Neutrophil (primary cell): ENCODE results near the gene ANKS6.

Source experiments
- H3K27ac ChIP-seq: fragments of 200-600 bp; sonication (generic); 2 replicates; pipeline ENCODE4 v1.5.1; 2016; ENCODE audit warnings: mild to moderate bottlenecking, moderate library complexity
- H3K27me3 ChIP-seq: fragments of 200-600 bp; sonication (generic); 2 replicates; pipeline ENCODE4 v1.6.0; 2016; ENCODE audit warnings: mild to moderate bottlenecking
- H3K36me3 ChIP-seq: fragments of 200-600 bp; sonication (generic); 2 replicates; pipeline ENCODE4 v1.5.1; 2017
- H3K4me1 ChIP-seq, 2 experiments: fragments of 200-600 bp in 1 of 2; sonication (generic) in 1 of 2; 1 replicate in 1 of 2; 2 replicates in 1 of 2; pipeline versions ENCODE4 v1.5.1 to v1.6.1; 2013 to 2016; ENCODE audit warnings: low read depth in 1 of 2, low read length in 1 of 2, mild to moderate bottlenecking in 1 of 2, moderate library complexity in 1 of 2; ENCODE audit not compliant: control insufficient read depth in 1 of 2, insufficient read depth in 1 of 2
- H3K4me3 ChIP-seq, 2 experiments: fragments of 200-600 bp in 1 of 2; sonication (generic) in 1 of 2; 1 replicate in 1 of 2; 2 replicates in 1 of 2; pipeline ENCODE4 v1.5.1; 2013 to 2016; ENCODE audit warnings: low read depth in 1 of 2, low read length in 1 of 2, mild to moderate bottlenecking in 1 of 2, moderate library complexity in 1 of 2
- H3K9me3 ChIP-seq: fragments of 200-600 bp; sonication (generic); 2 replicates; pipeline ENCODE4 v1.5.1; 2016
- TF ChIP-seq, protein P1 (sequence below): fragments of 200-600 bp; sonication (generic); IDR thresholded peaks from 2 replicates; pipeline ENCODE4 v1.5.1; 2016; ENCODE audit warnings: antibody characterized with exemption

ANKS6 gene

DNA sequence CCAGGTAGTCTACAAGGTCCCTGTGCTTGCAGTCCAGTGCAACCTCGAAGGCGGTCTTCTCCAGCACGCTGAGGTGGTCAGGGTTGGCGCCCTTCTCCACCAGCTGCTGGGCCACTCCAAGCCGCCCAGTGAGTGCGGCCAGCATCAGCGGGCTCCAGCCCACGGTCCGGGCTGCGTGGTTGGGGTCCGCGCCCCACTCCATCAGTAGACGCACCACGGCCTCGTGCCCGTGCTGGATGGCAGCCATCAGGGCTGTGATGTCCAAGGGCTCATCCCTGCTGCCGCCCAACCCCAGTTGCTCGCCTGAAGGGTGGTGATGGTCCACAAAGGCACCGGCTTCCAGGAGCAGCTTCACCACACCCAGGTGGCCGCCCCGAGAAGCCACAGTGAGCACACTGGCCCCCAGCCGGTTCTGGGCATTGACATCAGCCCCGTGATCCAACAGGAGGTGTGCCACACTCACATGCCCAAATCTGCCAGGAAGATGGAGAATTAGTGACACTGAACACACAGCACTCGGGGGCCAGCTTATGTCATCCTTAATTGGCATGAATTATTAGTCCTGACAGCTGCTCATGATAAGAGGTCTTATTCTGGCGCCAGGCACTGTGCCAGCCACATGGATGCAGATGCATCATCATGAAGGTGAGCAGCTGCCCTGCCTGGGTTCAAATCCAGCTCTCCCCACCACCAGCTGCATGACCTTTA, 6.1 kb downstream of the ANKS6 start:
- Histone ChIP-seq H3K4me3 (no peak overlapping the region), H3K27me3 (peaks cover 42% of the 10 kb centered on the region), H3K36me3 (no peaks in the 10 kb centered on the region), H3K27ac (no peak overlapping the region), H3K9me3 (no peaks in the 10 kb centered on the region), H3K4me1 (peaks cover under 1 to 5% of the 10 kb centered on the region in 2 experiments)
- TF ChIP-seq, protein P1, sequence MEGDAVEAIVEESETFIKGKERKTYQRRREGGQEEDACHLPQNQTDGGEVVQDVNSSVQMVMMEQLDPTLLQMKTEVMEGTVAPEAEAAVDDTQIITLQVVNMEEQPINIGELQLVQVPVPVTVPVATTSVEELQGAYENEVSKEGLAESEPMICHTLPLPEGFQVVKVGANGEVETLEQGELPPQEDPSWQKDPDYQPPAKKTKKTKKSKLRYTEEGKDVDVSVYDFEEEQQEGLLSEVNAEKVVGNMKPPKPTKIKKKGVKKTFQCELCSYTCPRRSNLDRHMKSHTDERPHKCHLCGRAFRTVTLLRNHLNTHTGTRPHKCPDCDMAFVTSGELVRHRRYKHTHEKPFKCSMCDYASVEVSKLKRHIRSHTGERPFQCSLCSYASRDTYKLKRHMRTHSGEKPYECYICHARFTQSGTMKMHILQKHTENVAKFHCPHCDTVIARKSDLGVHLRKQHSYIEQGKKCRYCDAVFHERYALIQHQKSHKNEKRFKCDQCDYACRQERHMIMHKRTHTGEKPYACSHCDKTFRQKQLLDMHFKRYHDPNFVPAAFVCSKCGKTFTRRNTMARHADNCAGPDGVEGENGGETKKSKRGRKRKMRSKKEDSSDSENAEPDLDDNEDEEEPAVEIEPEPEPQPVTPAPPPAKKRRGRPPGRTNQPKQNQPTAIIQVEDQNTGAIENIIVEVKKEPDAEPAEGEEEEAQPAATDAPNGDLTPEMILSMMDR = no peak

DNA sequence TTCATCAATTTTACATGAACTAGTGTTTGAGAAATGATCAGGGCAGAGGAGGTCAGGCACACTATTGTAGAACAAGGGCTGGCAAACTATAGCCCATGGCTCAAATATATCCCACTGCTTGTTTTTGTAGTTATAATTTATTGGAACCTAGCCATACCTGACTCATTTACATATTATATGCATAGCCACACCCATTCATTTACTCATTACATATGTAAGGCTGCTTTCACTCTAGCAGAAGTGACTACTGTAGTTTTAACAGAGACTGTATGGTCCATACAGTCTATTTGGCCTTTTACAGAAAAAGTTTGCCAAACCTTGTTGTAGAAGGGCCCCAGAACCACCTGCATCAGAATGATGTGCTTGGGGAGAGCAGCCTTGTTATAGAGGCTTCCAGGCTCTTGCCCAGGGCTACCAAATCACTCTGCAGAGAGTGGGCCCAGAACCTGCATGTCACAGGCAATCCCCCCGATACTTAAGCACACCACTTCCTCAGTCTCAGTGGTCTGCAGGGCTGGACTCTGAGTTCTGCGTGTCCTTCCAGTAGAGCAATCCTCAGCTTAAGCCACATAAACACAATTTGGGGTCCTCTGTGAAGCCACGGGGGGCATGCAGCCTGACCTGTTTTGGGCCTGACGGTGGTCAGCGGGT, 6.7 kb downstream of the ANKS6 start:
- peaks cover 35% of the 10 kb centered on the region for H3K27me3 ChIP-seq
- H3K36me3 ChIP-seq = no peaks in the 10 kb centered on the region
- H3K9me3 ChIP-seq = no peaks in the 10 kb centered on the region
- no peak overlapping the region for H3K27ac ChIP-seq
- H3K4me3 ChIP-seq = no peak overlapping the region
- TF ChIP-seq, protein P1 = no peak
- H3K4me1 ChIP-seq = peaks cover 0 to 5% of the 10 kb centered on the region in 2 experiments

DNA sequence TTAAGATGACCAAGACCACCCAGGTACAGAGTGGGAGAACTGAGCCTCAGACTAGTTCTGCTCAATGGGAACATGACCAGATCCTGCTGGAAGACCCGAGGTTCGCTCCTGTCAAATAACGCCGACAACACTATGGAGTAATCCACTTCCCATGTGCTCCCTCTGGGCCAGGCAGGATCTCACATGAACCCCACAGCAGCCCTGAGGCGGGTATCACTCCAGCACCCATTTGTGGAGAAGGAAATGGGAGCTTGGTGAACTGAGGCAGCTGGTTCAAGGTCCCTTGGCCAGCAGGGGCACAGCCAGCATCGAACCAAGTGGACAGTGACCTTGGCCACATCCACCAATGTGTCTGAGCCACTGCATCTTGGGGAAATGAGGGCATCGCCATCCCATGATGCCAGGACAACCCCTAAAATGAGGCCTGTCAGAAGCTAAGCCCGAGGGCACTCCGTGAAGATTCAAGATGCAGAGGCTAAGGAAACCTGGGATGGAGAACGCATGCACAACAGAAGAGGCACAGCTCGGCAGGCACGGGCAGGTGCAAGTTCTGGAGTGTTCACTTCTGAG, 8.5 kb downstream of the ANKS6 start:
- Histone ChIP-seq H3K4me1 (peaks cover 0 to 5% of the 10 kb centered on the region in 2 experiments), H3K4me3 (no peak overlapping the region), H3K27ac (no peak overlapping the region), H3K27me3 (peaks cover 18% of the 10 kb centered on the region), H3K9me3 (no peaks in the 10 kb centered on the region), H3K36me3 (no peaks in the 10 kb centered on the region)
- TF ChIP-seq, protein P1 = no peak

DNA sequence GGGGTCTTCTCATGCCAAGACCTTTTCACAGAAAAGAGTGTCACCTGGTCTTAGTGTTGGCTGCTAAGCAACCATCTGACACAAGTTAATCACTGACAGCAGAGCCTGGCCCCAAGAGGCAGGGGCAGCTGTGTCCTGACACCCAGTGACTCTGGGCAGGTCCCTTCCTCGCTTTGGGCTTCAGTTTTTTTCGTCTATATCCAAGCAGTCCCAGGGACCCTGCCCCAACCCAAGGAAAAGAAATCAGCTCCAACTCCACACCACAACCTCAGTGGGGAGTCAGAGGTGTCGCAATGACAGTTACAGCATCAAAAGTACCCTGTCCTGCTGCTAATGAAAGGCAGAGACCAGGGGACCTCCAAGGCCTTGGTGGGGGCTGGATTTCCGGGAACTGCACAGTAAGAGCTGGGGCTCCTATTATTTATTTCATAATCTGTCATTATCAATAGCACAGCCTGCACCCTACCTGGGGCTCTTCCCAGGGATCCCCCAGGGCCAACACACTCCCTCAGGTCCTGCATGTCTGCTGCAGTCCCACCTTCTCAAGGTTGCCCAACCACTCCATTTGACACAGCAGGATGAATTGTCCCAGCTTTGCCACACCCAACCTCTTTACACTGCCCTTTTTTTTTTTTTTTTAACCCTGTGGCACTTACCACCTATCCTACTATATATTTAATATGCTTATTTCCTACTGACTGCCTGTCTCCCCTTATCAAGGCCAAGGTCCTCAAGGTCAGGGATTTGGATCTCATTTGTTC, 9.4 kb downstream of the ANKS6 start:
- Histone ChIP-seq H3K36me3 (no peaks in the 10 kb centered on the region), H3K4me3 (no peak overlapping the region)
- TF ChIP-seq, protein P1 = no peak

More for the DNA sequence above, 9.4 kb downstream of the ANKS6 start:
- Histone ChIP-seq H3K27ac (no peak overlapping the region), H3K9me3 (no peaks in the 10 kb centered on the region), H3K4me1 (peaks cover 9 to 14% of the 10 kb centered on the region in 2 experiments), H3K27me3 (peaks cover 14% of the 10 kb centered on the region)
